ENCODE measurements around the gene SGCA. TPM values are rescaled to one million over a fixed set of nuclear protein-coding genes. Genes with fewer than 3 reads are reported as not detected.

SGCA gene
- total and polyA plus RNA-seq, 2 of the 13 experiments (the other 11 are each of a cell fraction or from before 2014, with no cell fraction given): not detected

- TF ChIP-seq STAT5B (CRISPR knock-in tag; IDR thresholded peaks at IDR 0.05) (no peak), THAP7 (CRISPR knock-in tag; IDR thresholded peaks at IDR 0.05) (no peak), LRRFIP1 (CRISPR knock-in tag; conservative IDR thresholded peaks at IDR 0.05) (no peak), ZNF672 (CRISPR knock-in tag; IDR thresholded peaks at IDR 0.05) (no peak), HBP1 (CRISPR knock-in tag; IDR thresholded peaks at IDR 0.05; ENCODE audit: low read depth) (peak; percentile 86; the same call in 1 of the 2 replicates), ZNF296 (CRISPR knock-in tag; conservative IDR thresholded peaks at IDR 0.05) (no peak), TIGD3 (CRISPR knock-in tag; IDR thresholded peaks at IDR 0.05; ENCODE audit: borderline replicate concordance) (no peak), MXD4 (CRISPR knock-in tag; IDR thresholded peaks at IDR 0.05) (no peak; the same call in 1 of the 2 replicates), DNMT3B (CRISPR knock-in tag; conservative IDR thresholded peaks at IDR 0.05) (no peak), FUBP1 (CRISPR knock-in tag; IDR thresholded peaks at IDR 0.05; ENCODE audit: borderline replicate concordance) (no peak), HNF4A (CRISPR knock-in tag; IDR thresholded peaks at IDR 0.05) (no peak), ZMAT5 (CRISPR knock-in tag; IDR thresholded peaks at IDR 0.05; ENCODE audit: borderline replicate concordance, low read depth) (no peak), ZSCAN30 (CRISPR knock-in tag; IDR thresholded peaks at IDR 0.05) (no peak), MLLT10 (CRISPR knock-in tag; IDR thresholded peaks at IDR 0.05) (no peak), ZNF556 (CRISPR knock-in tag; IDR thresholded peaks at IDR 0.05; ENCODE audit: borderline replicate concordance) (peak; percentile 39; the same call in 1 of the 2 replicates), SKI (IDR thresholded peaks at IDR 0.05; ENCODE audit: partially characterized antibody) (peak; percentile 47), ZNF749 (CRISPR knock-in tag; IDR thresholded peaks at IDR 0.05; ENCODE audit: borderline replicate concordance) (no peak; the same call in 1 of the 2 replicates), POLR2G (IDR thresholded peaks at IDR 0.05; ENCODE audit: low read depth, low read length) (no peak; the same call in 1 of the 2 replicates)
These were observed 16.1 kb upstream of the SGCA start (continued) for GRCh38 chr17:50149417-50150353.
